H9 (cell line): Measurements from ENCODE around the gene KCTD21. TPM values are rescaled to one million over a fixed set of nuclear protein-coding genes. Genes with fewer than 3 reads are reported as not detected.

Experiments
- DNase-seq: peaks from one replicate; pipeline ENCODE4 v3.0.0-alpha.2; 2017
- H2AFZ ChIP-seq: one replicate; pipeline ENCODE4 v1.6.1; 2013; ENCODE audit warnings: mild to moderate bottlenecking, low read length, control low read depth, moderate library complexity
- H2AK5ac ChIP-seq: 2 replicates; pipeline ENCODE4 v1.6.1; 2013; ENCODE audit warnings: low read length, control low read depth, mixed read lengths; ENCODE audit not compliant: insufficient read length
- H2BK120ac ChIP-seq: one replicate; pipeline ENCODE4 v1.6.1; 2013; ENCODE audit warnings: low read depth, mild to moderate bottlenecking, low read length, control low read depth, inconsistent platforms; ENCODE audit not compliant: poor library complexity, severe bottlenecking
- H2BK12ac ChIP-seq: 2 replicates; pipeline ENCODE4 v1.6.1; 2013; ENCODE audit warnings: low read length, control low read depth, mixed read lengths, low read depth; ENCODE audit not compliant: insufficient read length
- H2BK15ac ChIP-seq: 2 replicates; pipeline ENCODE4 v1.6.1; 2013; ENCODE audit warnings: low read depth, low read length, control low read depth
- H2BK20ac ChIP-seq: one replicate; pipeline ENCODE4 v1.6.1; 2013; ENCODE audit warnings: low read depth, mild to moderate bottlenecking, low read length, control low read depth, inconsistent platforms; ENCODE audit not compliant: poor library complexity, severe bottlenecking
- H2BK5ac ChIP-seq: 2 replicates; pipeline ENCODE4 v1.6.1; 2013; ENCODE audit warnings: low read length, control low read depth, mixed read lengths; ENCODE audit not compliant: insufficient read length
- H3K14ac ChIP-seq: 2 replicates; pipeline ENCODE4 v1.6.1; 2013; ENCODE audit warnings: low read length, control low read depth; ENCODE audit not compliant: insufficient read depth
- H3K18ac ChIP-seq: 2 replicates; pipeline ENCODE4 v1.6.1; 2013; ENCODE audit warnings: low read depth, mild to moderate bottlenecking, mixed read lengths, low read length, control low read depth; ENCODE audit not compliant: insufficient read length
- H3K23ac ChIP-seq: 2 replicates; pipeline ENCODE4 v1.6.1; 2013; ENCODE audit warnings: low read length, control low read depth, mixed read lengths, low read depth; ENCODE audit not compliant: insufficient read length
- H3K23me2 ChIP-seq: 2 replicates; pipeline ENCODE4 v1.6.1; 2013; ENCODE audit warnings: low read depth, mild to moderate bottlenecking, mixed read lengths, low read length, control low read depth; ENCODE audit not compliant: insufficient read length, poor library complexity, severe bottlenecking
- H3K27ac ChIP-seq: 2 replicates; pipeline ENCODE4 v1.5.1; 2013; ENCODE audit warnings: low read length, control low read depth, mixed read lengths, low read depth; ENCODE audit not compliant: insufficient read length
- H3K27me3 ChIP-seq: 2 replicates; pipeline ENCODE4 v1.6.1; 2013; ENCODE audit warnings: low read length, control low read depth, inconsistent platforms; ENCODE audit not compliant: insufficient read depth
- H3K4ac ChIP-seq: 2 replicates; pipeline ENCODE4 v1.6.1; 2013; ENCODE audit warnings: low read depth, mild to moderate bottlenecking, control low read depth, inconsistent platforms, low read length, moderate library complexity
- H3K4me1 ChIP-seq: 2 replicates; pipeline ENCODE4 v1.6.1; 2013; ENCODE audit warnings: low read length, control low read depth, inconsistent platforms; ENCODE audit not compliant: insufficient read depth
- H3K4me2 ChIP-seq: 2 replicates; pipeline ENCODE4 v1.6.1; 2013; ENCODE audit warnings: low read length, control low read depth, mixed read lengths; ENCODE audit not compliant: insufficient read length, insufficient read depth
- H3K56ac ChIP-seq: 2 replicates; pipeline ENCODE4 v1.6.1; 2013; ENCODE audit warnings: low read depth, mild to moderate bottlenecking, mixed read lengths, low read length, control low read depth; ENCODE audit not compliant: insufficient read length
- H3K79me1 ChIP-seq: 2 replicates; pipeline ENCODE4 v1.6.1; 2013; ENCODE audit warnings: low read depth, mild to moderate bottlenecking, moderate library complexity, low read length, control low read depth, inconsistent platforms; ENCODE audit not compliant: insufficient read depth, poor library complexity, severe bottlenecking
- H3K79me2 ChIP-seq: 2 replicates; pipeline ENCODE4 v1.6.1; 2013; ENCODE audit warnings: low read length, control low read depth, inconsistent platforms; ENCODE audit not compliant: insufficient read depth
- H3K9ac ChIP-seq: 2 replicates; pipeline ENCODE4 v1.6.1; 2013; ENCODE audit warnings: low read length, control low read depth, mixed read lengths; ENCODE audit not compliant: insufficient read length; ENCODE audit errors: extremely low read depth
- H3K9me3 ChIP-seq: one replicate; pipeline ENCODE4 v1.6.1; 2013; ENCODE audit warnings: low read depth, low read length, inconsistent platforms; ENCODE audit not compliant: control insufficient read depth
- H3T11ph ChIP-seq: one replicate; pipeline ENCODE4 v1.6.1; 2013; ENCODE audit warnings: mild to moderate bottlenecking, low read length, control low read depth, inconsistent platforms
- H4K20me1 ChIP-seq: one replicate; pipeline ENCODE4 v1.6.1; 2013; ENCODE audit not compliant: control insufficient read depth, insufficient read length, insufficient read depth
- H4K5ac ChIP-seq: 2 replicates; pipeline ENCODE4 v1.6.1; 2013; ENCODE audit warnings: low read depth, mild to moderate bottlenecking, mixed read lengths, low read length, control low read depth; ENCODE audit not compliant: insufficient read length
- H4K8ac ChIP-seq: replicated peaks from 2 replicates; pipeline ENCODE4 v1.6.1; 2013; ENCODE audit warnings: low read length, control low read depth, mixed read lengths, low read depth; ENCODE audit not compliant: insufficient read length
- H4K91ac ChIP-seq: 2 replicates; pipeline ENCODE4 v1.6.1; 2013; ENCODE audit warnings: low read depth, mild to moderate bottlenecking, moderate library complexity, mixed read lengths, low read length, control low read depth; ENCODE audit not compliant: insufficient read length
- H3K27ac Mint-ChIP-seq, 3 experiments: 2 replicates in 2 of 3; 3 replicates in 1 of 3; pipeline ENCODE4 v1.8.0; 2020 to 2021; ENCODE audit warnings: mixed read lengths in 3 of 3, mild to moderate bottlenecking in 1 of 3, moderate library complexity in 1 of 3
- H3K27me3 Mint-ChIP-seq: 2 replicates; pipeline ENCODE4 v1.8.0; 2021; ENCODE audit warnings: low read depth, mild to moderate bottlenecking, moderate library complexity, mixed read lengths
- H3K36me3 Mint-ChIP-seq, 3 experiments: 2 replicates in 2 of 3; 3 replicates in 1 of 3; pipeline ENCODE4 v1.8.0; 2020 to 2021; ENCODE audit warnings: low read depth in 3 of 3, mixed read lengths in 3 of 3; ENCODE audit not compliant: insufficient read depth in 1 of 3
- H3K4me1 Mint-ChIP-seq, 2 experiments: 2 replicates each; pipeline ENCODE4 v1.8.0; 2020; ENCODE audit warnings: mixed read lengths in 2 of 2
- H3K4me3 Mint-ChIP-seq, 2 experiments: 2 replicates in 1 of 2; 3 replicates in 1 of 2; pipeline ENCODE4 v1.8.0; 2020 to 2021; ENCODE audit warnings: mild to moderate bottlenecking in 2 of 2, mixed read lengths in 2 of 2, moderate library complexity in 1 of 2
- H3K9me3 Mint-ChIP-seq, 2 experiments: 2 replicates in 1 of 2; 3 replicates in 1 of 2; pipeline ENCODE4 v1.8.0; 2020; ENCODE audit warnings: mild to moderate bottlenecking in 2 of 2, mixed read lengths in 2 of 2, moderate library complexity in 1 of 2
- WGBS: extraction: QIAGEN DNeasy Blood & Tissue Kit; methylation state at CpG from one replicate; pipeline ENCODE4 v1.1.7; 2013; ENCODE audit warnings: missing lambda C conversion rate, low lambda C conversion rate, mixed read lengths; ENCODE audit not compliant: insufficient read length; ENCODE audit errors: extremely low coverage; 5-methylcytosine and 5-hydroxymethylcytosine counted together
- total RNA-seq: library from RNA; stranded (reverse); gene quantifications from 2 replicates; pipeline ENCODE4 v1.2.1, GENCODE V29; 2021
- TF ChIP-seq, protein P1 (sequence below): fragments of 200-600 bp; sonication (generic); conservative IDR thresholded peaks from 3 replicates; pipeline ENCODE4 v1.8.0; 2021; ENCODE audit warnings: antibody characterized with exemption, mild to moderate bottlenecking

Gene KCTD21
- total RNA-seq, 1 experiment from 2014 or later = 4.0 TPM

GRCh38 chr11:78131956-78132355 lies 56.5 kb downstream of the KCTD21 start:
- no peaks in the 10 kb centered on the region for H3K27me3 Mint-ChIP-seq

More at GRCh38 chr11:78131956-78132355, 56.5 kb downstream of the KCTD21 start:
- no peak for DNase-seq
- Mint-ChIP-seq H3K36me3 (peaks cover 14 to 40% (median 20%) of the 10 kb centered on the region in 3 experiments; a peak in 6 of 7 replicates), H3K27ac (peak overlapping the region in 2 of 3 experiments; percentile 3 to 4; a peak in 2 of 7 replicates), H3K4me1 (no peaks in the 10 kb centered on the region), H3K4me3 (no peak overlapping the region), H3K9me3 (no peaks in the 10 kb centered on the region)
- H3K27ac ChIP-seq = no peak overlapping the region
- H3K9me3 ChIP-seq = no peaks in the 10 kb centered on the region
- no peak overlapping the region for H3K4ac ChIP-seq
- peaks cover 3% of the 10 kb centered on the region for H3K79me1 ChIP-seq
- H2BK5ac ChIP-seq = no peak overlapping the region
- no peak overlapping the region for H2BK15ac ChIP-seq
- H2BK12ac ChIP-seq = no peak overlapping the region
- no peaks in the 10 kb centered on the region for H3K4me1 ChIP-seq
- no peak overlapping the region for H4K91ac ChIP-seq
- H2BK120ac ChIP-seq = no peak overlapping the region
- H2BK20ac ChIP-seq = no peak overlapping the region
- H3K18ac ChIP-seq = no peak overlapping the region
- H3K27me3 ChIP-seq = no peaks in the 10 kb centered on the region
- H2AFZ ChIP-seq = no peak overlapping the region
- TF ChIP-seq, protein P1, sequence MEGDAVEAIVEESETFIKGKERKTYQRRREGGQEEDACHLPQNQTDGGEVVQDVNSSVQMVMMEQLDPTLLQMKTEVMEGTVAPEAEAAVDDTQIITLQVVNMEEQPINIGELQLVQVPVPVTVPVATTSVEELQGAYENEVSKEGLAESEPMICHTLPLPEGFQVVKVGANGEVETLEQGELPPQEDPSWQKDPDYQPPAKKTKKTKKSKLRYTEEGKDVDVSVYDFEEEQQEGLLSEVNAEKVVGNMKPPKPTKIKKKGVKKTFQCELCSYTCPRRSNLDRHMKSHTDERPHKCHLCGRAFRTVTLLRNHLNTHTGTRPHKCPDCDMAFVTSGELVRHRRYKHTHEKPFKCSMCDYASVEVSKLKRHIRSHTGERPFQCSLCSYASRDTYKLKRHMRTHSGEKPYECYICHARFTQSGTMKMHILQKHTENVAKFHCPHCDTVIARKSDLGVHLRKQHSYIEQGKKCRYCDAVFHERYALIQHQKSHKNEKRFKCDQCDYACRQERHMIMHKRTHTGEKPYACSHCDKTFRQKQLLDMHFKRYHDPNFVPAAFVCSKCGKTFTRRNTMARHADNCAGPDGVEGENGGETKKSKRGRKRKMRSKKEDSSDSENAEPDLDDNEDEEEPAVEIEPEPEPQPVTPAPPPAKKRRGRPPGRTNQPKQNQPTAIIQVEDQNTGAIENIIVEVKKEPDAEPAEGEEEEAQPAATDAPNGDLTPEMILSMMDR = no peak
- no peak overlapping the region for H4K5ac ChIP-seq
- H3K9ac ChIP-seq = no peak overlapping the region
- no peak overlapping the region for H4K8ac ChIP-seq
- H3K14ac ChIP-seq = no peak overlapping the region
- H3K56ac ChIP-seq = no peak overlapping the region
- H3K79me2 ChIP-seq = no peaks in the 10 kb centered on the region
- no CpG with 5 or more reads among the region's 3 CpGs for WGBS
- H3K4me2 ChIP-seq = no peak overlapping the region
- no peaks in the 10 kb centered on the region for H3K23me2 ChIP-seq
- no peak overlapping the region for H2AK5ac ChIP-seq
- no peak overlapping the region for H3K23ac ChIP-seq
- no peaks in the 10 kb centered on the region for H4K20me1 ChIP-seq
- H3T11ph ChIP-seq = no peak overlapping the region
